GM12891 (cell line): ENCODE data around the gene SPDYC.

Experiments used
- PAX5 ChIP-seq: IDR thresholded peaks from 2 replicates; pipeline ENCODE4 v1.6.1; 2011; ENCODE audit warnings: low read length, moderate library complexity, mild to moderate bottlenecking; ENCODE audit not compliant: insufficient read depth, severe bottlenecking
- POLR2A ChIP-seq: IDR thresholded peaks from 2 replicates; pipeline ENCODE4 v1.6.1; 2011; ENCODE audit warnings: low read depth, low read length, control low read depth
- POLR2AphosphoS5 ChIP-seq: IDR thresholded peaks from 2 replicates; pipeline ENCODE4 v1.6.1; 2011; ENCODE audit warnings: low read depth, low read length, control low read depth
- POU2F2 ChIP-seq: IDR thresholded peaks from 2 replicates; pipeline ENCODE4 v1.6.1; 2011; ENCODE audit warnings: low read depth, mild to moderate bottlenecking, control low read depth, low read length, moderate library complexity
- SPI1 ChIP-seq: IDR thresholded peaks from 2 replicates; pipeline ENCODE4 v1.6.1; 2011; ENCODE audit warnings: low read depth, low read length, control low read depth
- TAF1 ChIP-seq: IDR thresholded peaks from 2 replicates; pipeline ENCODE4 v1.6.1; 2011; ENCODE audit warnings: low read depth, low read length, control low read depth

DNA sequence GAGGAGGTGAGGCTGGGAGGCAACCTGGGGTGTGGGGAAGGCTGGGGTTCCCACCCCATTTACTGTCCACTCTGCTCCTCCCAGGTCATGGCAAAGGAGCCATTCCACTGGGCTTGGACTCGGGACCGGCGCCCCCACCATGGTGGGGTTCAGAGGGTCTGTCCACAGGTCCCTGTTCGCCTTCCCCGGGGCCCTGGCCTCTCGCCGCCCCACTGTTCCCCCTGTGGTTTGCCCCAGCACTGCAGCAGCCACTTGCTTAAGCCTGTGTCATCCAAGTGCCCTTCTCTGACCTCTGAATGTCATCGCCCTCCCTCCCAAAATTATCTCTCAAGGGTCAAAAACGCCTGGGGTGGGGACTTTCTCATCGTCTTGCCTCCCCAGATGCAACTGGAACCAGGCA lies 2.6 kb downstream of the SPDYC start:
- TF ChIP-seq POLR2A (no peak), POLR2AphosphoS5 (no peak), POU2F2 (no peak), SPI1 (no peak), TAF1 (no peak), PAX5 (no peak)
